Sigmoid colon (tissue), 4 donors: ENCODE results near the gene NEURL1.

Experiments used
- CTCF ChIP-seq, 4 experiments: fragments of 450-650 bp in 3 of 4; fragments of 200-600 bp in 1 of 4; IDR thresholded peaks; one replicate each; pipeline ENCODE4 v1.5.1; 2016 to 2019; ENCODE audit warnings: antibody characterized with exemption in 4 of 4, mild to moderate bottlenecking in 3 of 4, moderate library complexity in 2 of 4
- EP300 ChIP-seq, 4 donors: sonication (generic); formaldehyde crosslinking; IDR thresholded peaks; one replicate each; pipeline ENCODE4 v1.6.1; 2017; ENCODE audit warnings: antibody characterized with exemption in 4 of 4

DNA sequence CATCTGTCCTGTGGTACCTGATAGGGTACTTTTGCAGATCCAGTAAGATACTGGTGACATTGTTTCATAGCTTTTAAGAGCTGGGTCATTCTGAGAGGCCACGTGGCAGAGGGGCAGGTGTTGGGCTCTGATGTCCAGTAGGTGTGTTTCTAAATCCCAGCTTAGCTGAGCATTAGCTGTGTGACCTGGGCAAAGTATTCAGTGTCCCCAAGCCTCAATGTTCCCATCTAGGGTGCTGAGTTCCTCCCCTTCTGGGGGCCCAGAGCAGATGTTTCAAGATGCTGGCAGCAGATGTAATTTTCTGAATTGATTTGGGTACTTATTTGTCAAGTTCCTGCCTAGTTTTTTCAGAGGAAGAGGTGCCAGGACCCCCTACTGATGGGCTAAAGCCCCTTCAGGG lies 52.9 kb downstream of the NEURL1 start:
- no peak for TF ChIP-seq EP300 (IDR thresholded peaks at IDR 0.05)
- no peak for TF ChIP-seq CTCF (IDR thresholded peaks at IDR 0.05)
